ENCODE measurements around the gene ZNF391.

ZNF391 gene

GRCh38 chr6:27388293-27389197, at the start of gene ZNF391:
ZNF391 (plus strand) TSS chr6:27388759; CDS start chr6:27400371, 11,612 bp downstream.
- TF ChIP-seq GATA2 (IDR thresholded peaks at IDR 0.05; ENCODE audit: low read depth, low read length) (no peak), GATA3 (IDR thresholded peaks at IDR 0.05; ENCODE audit: low read depth, low read length) (no peak)

GRCh38 chr6:27352850-27353249, 35.7 kb upstream of the ZNF391 start:
- no peak for TF ChIP-seq GATA3 (IDR thresholded peaks at IDR 0.05; ENCODE audit: low read depth, low read length)
- TF ChIP-seq GATA2 (IDR thresholded peaks at IDR 0.05; ENCODE audit: low read depth, low read length) = no peak

GRCh38 chr6:27358786-27359185, 29.8 kb upstream of the ZNF391 start:
- no peak for TF ChIP-seq GATA2 (IDR thresholded peaks at IDR 0.05; ENCODE audit: low read depth, low read length)
- no peak for TF ChIP-seq GATA3 (IDR thresholded peaks at IDR 0.05; ENCODE audit: low read depth, low read length)

GRCh38 chr6:27359231-27359630, 29.3 kb upstream of the ZNF391 start:
- TF ChIP-seq GATA3 (IDR thresholded peaks at IDR 0.05; ENCODE audit: low read depth, low read length) = no peak

- TF ChIP-seq GATA3 (IDR thresholded peaks at IDR 0.05; ENCODE audit: low read depth, low read length) (no peak), GATA2 (IDR thresholded peaks at IDR 0.05; ENCODE audit: low read depth, low read length) (no peak)
These were observed 20.4 kb upstream of the ZNF391 start for GRCh38 chr6:27368202-27368601.

- TF ChIP-seq GATA3 (IDR thresholded peaks at IDR 0.05; ENCODE audit: low read depth, low read length) (no peak), GATA2 (IDR thresholded peaks at IDR 0.05; ENCODE audit: low read depth, low read length) (no peak)
These were observed 18.2 kb upstream of the ZNF391 start for GRCh38 chr6:27370391-27370790.

- TF ChIP-seq GATA3 (IDR thresholded peaks at IDR 0.05; ENCODE audit: low read depth, low read length) (no peak), GATA2 (IDR thresholded peaks at IDR 0.05; ENCODE audit: low read depth, low read length) (no peak)
These were observed 13.5 kb upstream of the ZNF391 start for GRCh38 chr6:27374824-27375612.

GRCh38 chr6:27375613-27376079, 12.9 kb upstream of the ZNF391 start:
- TF ChIP-seq GATA3 (IDR thresholded peaks at IDR 0.05; ENCODE audit: low read depth, low read length) (no peak), GATA2 (IDR thresholded peaks at IDR 0.05; ENCODE audit: low read depth, low read length) (no peak)

- TF ChIP-seq GATA2 (IDR thresholded peaks at IDR 0.05; ENCODE audit: low read depth, low read length) = no peak
- TF ChIP-seq GATA3 (IDR thresholded peaks at IDR 0.05; ENCODE audit: low read depth, low read length) = no peak
These were observed 5.5 kb upstream of the ZNF391 start for GRCh38 chr6:27383011-27383410.

GRCh38 chr6:27383481-27383880, 5.1 kb upstream of the ZNF391 start:
- no peak for TF ChIP-seq GATA2 (IDR thresholded peaks at IDR 0.05; ENCODE audit: low read depth, low read length)
- TF ChIP-seq GATA3 (IDR thresholded peaks at IDR 0.05; ENCODE audit: low read depth, low read length) = no peak

GRCh38 chr6:27392623-27393022, 4.1 kb downstream of the ZNF391 start:
- no peak for TF ChIP-seq GATA2 (IDR thresholded peaks at IDR 0.05; ENCODE audit: low read depth, low read length)
- no peak for TF ChIP-seq GATA3 (IDR thresholded peaks at IDR 0.05; ENCODE audit: low read depth, low read length)

GRCh38 chr6:27394073-27394472, 5.5 kb downstream of the ZNF391 start:
- TF ChIP-seq GATA3 (IDR thresholded peaks at IDR 0.05; ENCODE audit: low read depth, low read length) (no peak), GATA2 (IDR thresholded peaks at IDR 0.05; ENCODE audit: low read depth, low read length) (no peak)

- TF ChIP-seq GATA2 (IDR thresholded peaks at IDR 0.05; ENCODE audit: low read depth, low read length) = no peak
These were observed 12.5 kb downstream of the ZNF391 start for GRCh38 chr6:27400877-27401642.

GRCh38 chr6:27406085-27406484, 17.5 kb downstream of the ZNF391 start:
- TF ChIP-seq GATA3 (IDR thresholded peaks at IDR 0.05; ENCODE audit: low read depth, low read length) (no peak), GATA2 (IDR thresholded peaks at IDR 0.05; ENCODE audit: low read depth, low read length) (no peak)

Data from SH-SY5Y (cell line).